ENCODE results near the gene CDK16. TPM values are rescaled to one million over a fixed set of nuclear protein-coding genes. Genes with fewer than 3 reads are reported as not detected.

The CDK16 gene
- polyA plus RNA-seq, 1 donor from 2014 or later, result 16.8 TPM

DNA sequence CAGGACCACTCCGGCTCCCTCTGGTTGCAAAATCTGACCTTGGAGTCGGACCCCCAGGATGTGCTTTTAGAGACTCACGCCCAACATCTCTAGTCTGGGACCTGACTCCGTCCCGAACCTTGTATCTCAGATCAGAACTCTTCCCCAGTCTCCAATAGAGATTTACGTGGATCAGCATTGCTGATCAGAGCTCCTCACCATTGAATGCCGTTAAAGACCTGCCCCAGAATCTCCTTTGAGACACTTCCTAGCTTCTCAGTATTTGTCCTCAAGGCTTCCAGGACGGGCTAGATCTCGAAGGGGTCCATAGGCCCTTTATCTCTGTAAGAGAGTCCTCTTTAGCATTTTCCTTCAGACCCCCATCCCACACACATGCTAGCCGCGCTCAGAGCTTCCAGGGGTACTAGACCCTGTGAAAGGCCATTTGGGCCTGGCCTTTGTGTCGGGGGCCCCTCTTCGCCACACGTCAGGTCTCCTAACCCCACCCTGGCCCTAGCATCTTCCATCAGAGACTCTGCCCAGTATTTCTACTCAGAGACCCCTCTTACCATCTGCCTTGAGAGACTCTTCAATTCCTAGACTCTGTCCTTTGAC, 24.2 kb upstream of the CDK16 start:
- H3K4me1 Mint-ChIP-seq, result peaks cover 38 to 45% (median 43%) of the 10 kb centered on the region in 3 donors
- peak overlapping the region; percentile 81 to 100 (median 100) for H3K4me3 Mint-ChIP-seq
- peak overlapping the region; percentile 70 to 100 (median 99) for H3K27ac Mint-ChIP-seq
- no peaks in the 10 kb centered on the region for H3K9me3 Mint-ChIP-seq
- no peaks in the 10 kb centered on the region for H3K36me3 Mint-ChIP-seq
- no peaks in the 10 kb centered on the region for H3K27me3 Mint-ChIP-seq

DNA sequence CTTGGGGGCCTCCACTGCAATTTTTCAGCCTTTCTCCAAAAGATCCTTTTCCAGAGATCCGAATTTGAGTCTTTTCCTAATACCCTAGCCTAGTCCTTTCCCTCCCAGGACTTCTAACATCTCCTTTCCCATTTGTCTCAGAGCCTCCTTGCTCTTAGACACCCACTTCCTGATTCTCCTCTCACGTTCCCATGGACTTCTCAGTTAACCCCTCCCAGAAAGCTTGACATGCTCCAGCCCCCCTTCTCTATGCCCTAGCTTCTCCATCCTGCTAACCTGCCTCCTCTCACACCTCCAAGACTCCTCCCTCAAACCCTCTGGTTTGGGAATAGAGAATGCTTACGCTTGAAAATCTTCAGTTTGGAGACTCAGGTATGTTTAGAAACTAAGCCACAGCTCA, 22.4 kb upstream of the CDK16 start:
- H3K4me1 Mint-ChIP-seq, result peaks cover 32 to 43% (median 40%) of the 10 kb centered on the region in 3 donors
- H3K36me3 Mint-ChIP-seq, result no peaks in the 10 kb centered on the region
- H3K9me3 Mint-ChIP-seq, result no peaks in the 10 kb centered on the region
- H3K4me3 Mint-ChIP-seq, result peak overlapping the region in 3 of 4 donors; percentile 81 to 89 (median 87)
- H3K27ac Mint-ChIP-seq, result peak overlapping the region in 2 of 3 donors; percentile 70 to 90
- no peaks in the 10 kb centered on the region for H3K27me3 Mint-ChIP-seq

DNA sequence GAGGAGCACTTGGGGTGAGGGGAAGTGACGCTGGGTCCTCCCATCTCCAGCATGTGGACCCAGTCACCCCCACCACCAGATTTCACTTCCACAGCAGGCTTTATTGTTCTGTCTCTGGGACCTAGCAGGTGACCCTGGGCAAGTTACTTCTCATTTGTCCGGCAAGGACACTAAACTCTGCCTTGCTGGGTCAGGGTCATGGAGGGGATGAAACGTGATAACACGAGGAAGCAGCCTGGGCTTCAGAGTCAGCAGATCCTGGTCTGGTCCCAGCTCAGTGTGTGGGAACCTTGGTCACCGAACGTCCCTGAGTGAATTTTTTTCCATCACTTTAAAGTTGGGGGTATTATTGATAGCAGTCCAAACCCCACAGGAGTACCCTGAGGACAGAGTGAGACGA, 21.0 kb upstream of the CDK16 start:
- Mint-ChIP-seq H3K4me3 (peak overlapping the region in 3 of 4 donors; percentile 42 to 81 (median 51)), H3K9me3 (no peaks in the 10 kb centered on the region), H3K27me3 (no peaks in the 10 kb centered on the region), H3K36me3 (peaks cover 5% of the 10 kb centered on the region), H3K4me1 (peaks cover 25 to 42% (median 37%) of the 10 kb centered on the region in 3 donors), H3K27ac (peak overlapping the region in 2 of 3 donors; percentile 53 to 70)

DNA sequence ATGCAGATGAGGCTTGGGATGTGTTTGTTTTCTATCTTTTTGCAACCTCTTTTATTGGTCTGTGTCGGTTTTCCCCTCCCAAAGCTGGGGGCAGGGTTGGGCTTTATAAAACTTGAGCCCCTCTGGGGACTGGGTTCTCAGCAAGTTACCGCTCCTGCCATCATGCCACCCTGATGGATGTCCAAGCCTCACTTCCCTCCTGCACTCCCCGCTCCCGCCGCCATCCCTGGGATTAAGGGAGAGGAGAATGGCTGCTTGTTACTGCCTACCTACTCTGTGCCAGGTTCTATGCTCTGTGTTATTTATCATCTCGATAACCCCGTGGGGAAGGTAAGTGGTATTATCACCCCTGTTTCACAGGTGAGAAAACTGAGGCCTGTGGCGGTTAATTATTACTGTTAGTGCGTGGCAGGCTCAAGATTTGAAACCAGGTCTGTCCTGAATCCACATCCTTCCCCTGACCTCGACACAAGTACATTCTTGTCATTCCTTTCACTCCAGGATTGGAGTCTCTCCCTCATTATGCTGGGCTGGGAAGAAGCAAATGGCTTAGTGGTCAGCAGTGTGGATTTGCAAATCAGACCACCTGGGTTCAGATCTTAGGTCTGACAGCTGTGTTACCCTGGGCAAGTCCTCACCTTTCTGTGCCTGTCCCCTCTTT, 20.3 kb upstream of the CDK16 start:
- Mint-ChIP-seq H3K9me3 (no peaks in the 10 kb centered on the region), H3K4me3 (peak overlapping the region in 1 of 4 donors; percentile 50), H3K36me3 (peaks cover 5% of the 10 kb centered on the region), H3K4me1 (peaks cover 25 to 37% (median 32%) of the 10 kb centered on the region in 3 donors), H3K27me3 (no peaks in the 10 kb centered on the region), H3K27ac (peak overlapping the region in 1 of 3 donors; percentile 53)

DNA sequence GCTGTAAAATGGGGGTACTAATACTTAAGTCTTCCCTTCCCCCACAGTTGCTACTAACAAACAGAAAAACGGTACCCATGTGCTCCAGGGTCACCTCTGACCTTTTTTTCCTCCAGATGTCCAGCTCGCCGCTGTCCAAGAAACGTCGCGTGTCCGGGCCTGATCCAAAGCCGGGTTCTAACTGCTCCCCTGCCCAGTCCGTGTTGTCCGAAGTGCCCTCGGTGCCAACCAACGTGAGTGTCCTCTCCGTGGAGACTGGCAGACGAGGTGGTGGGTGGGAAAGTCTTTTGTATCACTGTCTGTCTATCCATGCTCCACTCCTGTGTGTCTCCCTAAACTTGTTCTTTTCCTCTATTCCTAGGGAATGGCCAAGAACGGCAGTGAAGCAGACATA, 19.8 kb upstream of the CDK16 start:
- Mint-ChIP-seq H3K36me3 (peaks cover 7% of the 10 kb centered on the region), H3K4me3 (peak overlapping the region in 1 of 4 donors; percentile 50)

DNA sequence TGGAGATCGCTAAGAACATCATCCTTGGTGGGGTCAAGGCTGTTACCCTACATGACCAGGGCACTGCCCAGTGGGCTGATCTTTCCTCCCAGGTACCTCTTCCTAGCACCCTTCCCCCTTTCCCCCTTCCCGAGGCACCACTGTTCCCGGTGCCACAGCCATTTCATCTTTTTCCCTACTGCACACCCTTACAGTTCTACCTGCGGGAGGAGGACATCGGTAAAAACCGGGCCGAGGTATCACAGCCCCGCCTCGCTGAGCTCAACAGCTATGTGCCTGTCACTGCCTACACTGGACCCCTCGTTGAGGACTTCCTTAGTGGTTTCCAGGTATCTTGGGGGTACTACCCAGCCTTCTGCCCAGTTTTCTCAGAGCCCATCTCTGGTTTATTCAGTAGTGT, 19.2 kb upstream of the CDK16 start:
- Mint-ChIP-seq H3K4me3 (no peak overlapping the region), H3K4me1 (peaks cover 19 to 33% (median 27%) of the 10 kb centered on the region in 3 donors), H3K36me3 (peaks cover 10% of the 10 kb centered on the region), H3K27me3 (no peaks in the 10 kb centered on the region), H3K9me3 (no peaks in the 10 kb centered on the region), H3K27ac (no peak overlapping the region)

More for the DNA sequence above, 19.8 kb upstream of the CDK16 start:
- H3K27ac Mint-ChIP-seq, result peak overlapping the region in 1 of 3 donors; percentile 59
- H3K4me1 Mint-ChIP-seq, result peaks cover 19 to 33% (median 27%) of the 10 kb centered on the region in 3 donors
- no peaks in the 10 kb centered on the region for H3K9me3 Mint-ChIP-seq
- H3K27me3 Mint-ChIP-seq, result no peaks in the 10 kb centered on the region

DNA sequence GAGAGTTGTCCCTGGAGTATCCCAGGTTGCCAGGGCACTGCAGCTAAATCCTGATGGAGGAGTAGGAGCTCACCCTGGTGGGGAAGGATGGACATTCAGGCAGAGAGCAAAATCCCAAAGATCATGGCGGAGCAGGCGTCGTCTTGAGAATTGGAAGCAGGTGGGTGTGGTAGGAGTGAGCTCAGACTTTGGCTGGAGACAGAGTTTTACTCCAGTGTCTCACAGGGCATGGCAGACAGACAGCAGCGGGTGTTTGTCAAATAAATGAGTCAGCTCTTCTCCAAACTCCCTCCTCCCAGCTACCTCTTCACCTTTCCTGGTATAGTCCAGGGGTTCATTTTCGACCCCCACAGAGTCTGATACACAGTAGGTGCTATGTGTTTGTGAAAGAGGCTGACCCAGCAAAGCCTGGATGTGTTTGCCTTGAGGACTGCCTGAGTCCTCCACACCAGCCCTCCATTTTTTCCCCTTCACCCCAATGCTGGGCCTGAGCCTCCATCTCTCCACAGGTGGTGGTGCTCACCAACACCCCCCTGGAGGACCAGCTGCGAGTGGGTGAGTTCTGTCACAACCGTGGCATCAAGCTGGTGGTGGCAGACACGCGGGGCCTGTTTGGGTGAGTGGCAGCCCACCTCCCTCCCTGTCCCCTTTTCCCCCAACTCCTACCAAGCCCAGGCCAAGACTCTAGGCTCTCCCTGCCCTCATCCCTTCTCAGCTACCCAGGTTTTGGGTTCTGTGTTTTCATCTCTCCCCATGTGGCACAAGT, 17.9 kb upstream of the CDK16 start:
- H3K4me3 Mint-ChIP-seq, result peak overlapping the region in 2 of 4 donors; percentile 13 to 29
- no peaks in the 10 kb centered on the region for H3K9me3 Mint-ChIP-seq
- no peaks in the 10 kb centered on the region for H3K27me3 Mint-ChIP-seq
- H3K4me1 Mint-ChIP-seq, result peaks cover 12 to 23% (median 18%) of the 10 kb centered on the region in 3 donors
- H3K27ac Mint-ChIP-seq, result no peak overlapping the region
- peaks cover 13% of the 10 kb centered on the region for H3K36me3 Mint-ChIP-seq

DNA sequence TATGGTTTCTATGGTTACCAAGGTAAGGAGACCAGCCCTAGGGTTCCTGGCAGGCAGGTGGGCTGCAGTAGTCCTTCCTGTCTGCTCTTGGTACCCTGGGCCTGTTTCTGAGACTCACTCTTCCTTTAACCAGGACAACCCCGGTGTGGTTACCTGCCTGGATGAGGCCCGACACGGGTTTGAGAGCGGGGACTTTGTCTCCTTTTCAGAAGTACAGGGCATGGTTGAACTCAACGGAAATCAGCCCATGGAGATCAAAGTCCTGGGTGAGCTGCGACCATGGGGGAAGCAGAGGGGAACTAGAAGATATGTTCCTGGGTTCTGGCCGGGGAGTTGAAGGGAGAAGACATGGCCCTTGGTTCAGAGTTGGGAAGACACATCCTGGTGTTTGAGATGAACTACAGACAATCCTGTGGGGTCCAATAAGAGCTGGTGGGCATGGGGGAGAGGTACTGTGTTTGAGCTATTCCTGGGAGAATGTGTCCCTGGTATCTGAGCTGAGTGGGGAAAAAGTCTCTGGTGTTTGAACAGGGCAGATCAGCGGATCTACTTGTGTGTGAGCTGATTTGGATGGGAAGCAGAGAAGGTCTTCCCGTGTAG, 17.0 kb upstream of the CDK16 start:
- no peak overlapping the region for H3K27ac Mint-ChIP-seq
- H3K36me3 Mint-ChIP-seq, result peaks cover 13% of the 10 kb centered on the region
- H3K9me3 Mint-ChIP-seq, result no peaks in the 10 kb centered on the region
- H3K4me1 Mint-ChIP-seq, result peaks cover 4 to 14% (median 10%) of the 10 kb centered on the region in 3 donors
- peak overlapping the region in 1 of 4 donors; percentile 29 for H3K4me3 Mint-ChIP-seq
- H3K27me3 Mint-ChIP-seq, result no peaks in the 10 kb centered on the region

DNA sequence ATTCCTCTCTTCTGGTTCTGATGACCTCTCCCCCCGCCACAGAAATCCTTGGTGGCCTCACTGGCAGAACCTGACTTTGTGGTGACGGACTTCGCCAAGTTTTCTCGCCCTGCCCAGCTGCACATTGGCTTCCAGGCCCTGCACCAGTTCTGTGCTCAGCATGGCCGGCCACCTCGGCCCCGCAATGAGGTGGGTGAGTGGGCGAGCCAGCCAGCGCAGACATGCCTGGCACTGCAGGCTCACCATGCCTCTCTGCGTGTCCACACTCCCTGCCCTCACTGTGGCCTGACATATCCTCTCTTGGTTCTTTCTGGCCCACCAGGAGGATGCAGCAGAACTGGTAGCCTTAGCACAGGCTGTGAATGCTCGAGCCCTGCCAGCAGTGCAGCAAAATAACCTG, 16.2 kb upstream of the CDK16 start:
- Mint-ChIP-seq H3K4me1 (peaks cover 0 to 5% (median 2%) of the 10 kb centered on the region in 3 donors), H3K27me3 (no peaks in the 10 kb centered on the region), H3K4me3 (no peak overlapping the region), H3K9me3 (no peaks in the 10 kb centered on the region), H3K27ac (no peak overlapping the region), H3K36me3 (peaks cover 17% of the 10 kb centered on the region)

DNA sequence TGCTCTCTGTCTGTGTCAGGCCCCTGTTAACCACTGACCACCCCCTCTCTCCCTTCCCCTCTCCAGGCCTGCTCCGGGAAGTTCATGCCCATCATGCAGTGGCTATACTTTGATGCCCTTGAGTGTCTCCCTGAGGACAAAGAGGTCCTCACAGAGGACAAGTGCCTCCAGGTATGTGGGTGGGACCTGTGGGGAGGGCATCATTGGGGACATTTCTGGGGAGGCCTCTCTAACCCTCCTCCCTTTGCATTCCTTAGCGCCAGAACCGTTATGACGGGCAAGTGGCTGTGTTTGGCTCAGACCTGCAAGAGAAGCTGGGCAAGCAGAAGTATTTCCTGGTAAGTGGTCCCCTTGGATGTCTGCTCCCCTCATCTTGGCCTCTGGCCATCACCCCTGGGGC, 15.6 kb upstream of the CDK16 start:
- Mint-ChIP-seq H3K4me1 (peaks cover 0 to 3% (median 0%) of the 10 kb centered on the region in 3 donors), H3K9me3 (no peaks in the 10 kb centered on the region), H3K27me3 (no peaks in the 10 kb centered on the region), H3K4me3 (no peak overlapping the region), H3K27ac (no peak overlapping the region), H3K36me3 (peaks cover 17% of the 10 kb centered on the region)

DNA sequence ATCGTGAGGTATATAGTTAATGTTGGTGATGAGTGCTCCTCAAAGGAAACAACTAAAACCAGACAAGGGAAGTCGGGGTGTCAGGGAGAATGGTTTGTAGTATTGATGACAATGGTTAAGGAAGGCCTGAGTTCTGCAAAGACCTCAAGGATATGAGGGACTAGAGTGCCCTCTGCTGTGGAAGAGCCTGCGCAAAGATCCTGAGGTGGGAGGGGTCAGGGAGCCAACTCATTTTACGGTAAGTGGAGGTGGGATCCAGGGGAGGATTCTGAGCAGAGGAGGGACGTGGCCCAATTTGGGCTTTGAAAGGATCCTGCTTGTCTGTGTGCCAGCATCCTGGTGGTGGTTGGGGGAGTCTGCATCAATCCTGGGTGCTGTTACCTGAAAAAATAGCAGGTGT, 13.5 kb upstream of the CDK16 start:
- Mint-ChIP-seq H3K4me3 (no peak overlapping the region), H3K36me3 (peaks cover 17% of the 10 kb centered on the region), H3K27me3 (no peaks in the 10 kb centered on the region), H3K4me1 (peaks cover 0 to 2% (median 0%) of the 10 kb centered on the region in 3 donors), H3K9me3 (no peaks in the 10 kb centered on the region), H3K27ac (no peak overlapping the region)

DNA sequence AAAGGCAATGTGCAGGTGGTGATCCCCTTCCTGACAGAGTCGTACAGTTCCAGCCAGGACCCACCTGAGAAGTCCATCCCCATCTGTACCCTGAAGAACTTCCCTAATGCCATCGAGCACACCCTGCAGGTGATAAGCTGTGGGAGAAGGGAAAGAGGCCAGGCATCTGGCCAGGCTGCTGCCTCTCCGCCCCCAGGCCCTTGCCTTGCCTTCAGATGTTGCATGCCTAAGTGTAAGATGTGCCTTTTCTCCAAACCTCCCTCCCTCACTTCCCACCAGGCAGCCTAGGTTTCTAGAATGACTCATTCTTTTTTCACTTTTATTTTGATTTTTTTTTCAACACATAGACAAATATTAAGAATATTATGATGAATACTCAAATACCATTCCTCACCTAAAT, 12.2 kb upstream of the CDK16 start:
- Mint-ChIP-seq H3K4me1 (no peaks in the 10 kb centered on the region), H3K27me3 (no peaks in the 10 kb centered on the region), H3K36me3 (peaks cover 17% of the 10 kb centered on the region), H3K27ac (peak overlapping the region in 1 of 3 donors; percentile 49), H3K4me3 (no peak overlapping the region), H3K9me3 (no peaks in the 10 kb centered on the region)

DNA sequence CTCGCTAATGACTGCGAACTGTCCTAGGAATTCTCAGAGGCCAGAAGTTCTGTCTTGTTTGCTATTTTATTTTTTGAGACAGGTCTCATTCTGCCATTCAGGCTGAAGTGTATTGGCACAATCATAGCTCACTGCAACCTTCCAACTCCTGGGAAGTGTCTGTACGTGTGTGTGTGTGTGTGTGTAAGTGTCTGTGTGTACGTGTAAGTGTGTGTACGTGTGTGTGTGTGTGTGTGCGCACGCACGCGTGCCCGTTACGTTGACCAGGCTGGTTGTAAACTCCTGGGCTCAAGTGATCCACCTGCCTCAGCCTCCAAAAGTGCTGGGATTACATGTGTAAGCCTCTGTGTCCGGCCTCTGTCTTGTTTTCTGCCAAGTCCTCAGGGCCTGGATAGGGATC, 10.4 kb upstream of the CDK16 start:
- H3K4me3 Mint-ChIP-seq, result no peak overlapping the region
- H3K27ac Mint-ChIP-seq, result no peak overlapping the region
- peaks cover 12% of the 10 kb centered on the region for H3K36me3 Mint-ChIP-seq
- H3K4me1 Mint-ChIP-seq, result no peaks in the 10 kb centered on the region
- no peaks in the 10 kb centered on the region for H3K27me3 Mint-ChIP-seq
- H3K9me3 Mint-ChIP-seq, result no peaks in the 10 kb centered on the region

DNA sequence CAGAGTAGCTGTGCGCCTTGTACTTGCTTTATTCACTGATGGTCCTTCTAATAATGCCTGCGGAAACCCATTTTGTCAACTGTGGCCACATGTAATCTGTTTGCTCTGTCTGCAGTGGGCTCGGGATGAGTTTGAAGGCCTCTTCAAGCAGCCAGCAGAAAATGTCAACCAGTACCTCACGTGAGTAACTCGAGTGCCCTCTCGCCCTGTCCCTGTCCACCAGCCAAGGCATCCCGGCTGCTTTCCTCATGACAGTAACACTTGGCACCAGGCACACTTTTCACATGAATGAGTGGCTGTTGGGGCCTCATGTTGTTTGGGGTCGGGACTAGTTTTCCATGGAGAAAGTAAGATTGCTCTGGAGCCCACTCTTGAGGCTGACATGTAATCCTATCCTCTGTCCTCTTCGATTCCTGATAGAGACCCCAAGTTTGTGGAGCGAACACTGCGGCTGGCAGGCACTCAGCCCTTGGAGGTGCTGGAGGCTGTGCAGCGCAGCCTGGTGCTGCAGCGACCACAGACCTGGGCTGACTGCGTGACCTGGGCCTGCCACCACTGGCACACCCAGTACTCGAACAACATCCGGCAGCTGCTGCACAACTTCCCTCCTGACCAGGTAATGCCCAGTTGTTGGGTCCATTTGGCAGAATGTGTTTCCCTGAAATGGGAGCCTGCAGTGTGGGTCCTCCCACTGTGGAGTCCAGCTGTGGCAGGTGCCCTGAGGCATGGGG, 8.8 kb upstream of the CDK16 start:
- H3K27ac Mint-ChIP-seq, result no peak overlapping the region
- no peaks in the 10 kb centered on the region for H3K4me1 Mint-ChIP-seq
- no peak overlapping the region for H3K4me3 Mint-ChIP-seq
- peaks cover 12% of the 10 kb centered on the region for H3K36me3 Mint-ChIP-seq
- no peaks in the 10 kb centered on the region for H3K27me3 Mint-ChIP-seq
- no peaks in the 10 kb centered on the region for H3K9me3 Mint-ChIP-seq

Data from IgD-negative memory B cell (primary cell).